Pancreas (tissue), 10 donors: ENCODE measurements around the gene NPHP1. TPM values are rescaled to one million over a fixed set of nuclear protein-coding genes. Genes with fewer than 3 reads are reported as not detected.

ENCODE experiments used
- ATAC-seq, 4 donors: fragments of 200-7000 bp; cut with Tn5 transposase; one replicate each; pipeline versions ENCODE4 v1.8.0 to v1.9.1; 2020; ENCODE audit warnings: mild to moderate bottlenecking in 4 of 4, moderate library complexity in 4 of 4
- DNase-seq, 6 donors: peaks; one replicate each; pipeline ENCODE4 v3.0.0-alpha.2; 2020
- FAIRE-seq: peaks from 2 replicates; lab custom pipeline; 2012; peaks lifted over from hg19 to GRCh38; lab: Jason Lieb, UNC
- H3K27ac ChIP-seq, 4 donors: fragments of 200-600 bp; sonication (generic); 1 replicate in 3 of 4; 2 replicates in 1 of 4; pipeline versions ENCODE4 v1.5.0 to v1.8.0; 2020
- H3K27me3 ChIP-seq, 4 donors: fragments of 200-600 bp; one replicate each; pipeline ENCODE4 v1.8.0; 2021
- H3K36me3 ChIP-seq, 3 donors: fragments of 200-600 bp; sonication (generic) in 1 of 3; one replicate each; pipeline versions ENCODE4 v1.5.0 to v1.8.0; 2020 to 2021
- H3K4me1 ChIP-seq, 3 donors: fragments of 200-600 bp; one replicate each; pipeline ENCODE4 v1.8.0; 2021
- H3K4me3 ChIP-seq, 4 donors: fragments of 200-600 bp; sonication (generic) in 2 of 4; one replicate each; pipeline versions ENCODE4 v1.5.0 to v1.8.0; 2020 to 2021
- H3K9me3 ChIP-seq, 4 donors: fragments of 200-600 bp; one replicate each; pipeline ENCODE4 v1.8.0; 2021
- WGBS, 2 donors: extraction: QIAGEN DNeasy Blood & Tissue Kit; methylation state at CpG; one replicate each; pipeline ENCODE4 v1.1.7; 2013; 5-methylcytosine and 5-hydroxymethylcytosine counted together
- intact Hi-C, 3 donors: fragments of 100-400 bp; cut with DNase I; formaldehyde crosslinking; loops; one replicate each; pipeline versions ENCODE4 v1.11.1 to v1.14.2; 2022
- polyA plus RNA-seq, 2 donors: library from polyadenylated mRNA; stranded (reverse); fragments of 200-250 nt; gene quantifications; one replicate each; pipeline ENCODE4 v1.2.3, GENCODE V29; 2013
- total RNA-seq, 6 donors: library from RNA; stranded (reverse); fragmentation: NEBNext Ultra II Directional in 4 of 6; extraction: Animal tissue kit (Norgen Biotek cat#: 25700) in 4 of 6; gene quantifications; one replicate each; pipeline versions ENCODE4 v1.2.1 to v1.2.4, GENCODE V29; 2021 to 2023
- TF ChIP-seq, protein P1 (sequence below), 4 donors: fragments of 200-600 bp; sonication (generic) in 3 of 4; IDR thresholded peaks; one replicate each; pipeline versions ENCODE4 v1.5.0 to v1.8.0; 2021; ENCODE audit warnings: antibody characterized with exemption in 4 of 4
- donor health status: healthy with polysubstance abuse.
- donor health status: DM: no; HTN: no; CAD: no; lungs with moderate emphysema.
- donor health status: DM: no; HTN: no; CAD: no.
- donor health status: control.
- donor health status: control.
- donor health status: Bipolar disorder and iron deficiency.
- donor health status: DM: yes; HTN: yes; CAD: no.
- donor health status: DM: no; HTN: no; CAD: no.
- donor health status: DM: no; HTN: no; CAD: no.
- donor health status: DM: yes; HTN: yes; CAD: no.

Gene NPHP1
- total and polyA plus RNA-seq, 8 donors, result 1.2 to 9.2 (median 2.5) TPM

GRCh38 chr2:110140401-110140800 is 64.4 kb downstream of the NPHP1 start:
- 85 to 88% methylated on average over 1 of the region's 1 CpG for WGBS, 2 donors
- TF ChIP-seq, protein P1, sequence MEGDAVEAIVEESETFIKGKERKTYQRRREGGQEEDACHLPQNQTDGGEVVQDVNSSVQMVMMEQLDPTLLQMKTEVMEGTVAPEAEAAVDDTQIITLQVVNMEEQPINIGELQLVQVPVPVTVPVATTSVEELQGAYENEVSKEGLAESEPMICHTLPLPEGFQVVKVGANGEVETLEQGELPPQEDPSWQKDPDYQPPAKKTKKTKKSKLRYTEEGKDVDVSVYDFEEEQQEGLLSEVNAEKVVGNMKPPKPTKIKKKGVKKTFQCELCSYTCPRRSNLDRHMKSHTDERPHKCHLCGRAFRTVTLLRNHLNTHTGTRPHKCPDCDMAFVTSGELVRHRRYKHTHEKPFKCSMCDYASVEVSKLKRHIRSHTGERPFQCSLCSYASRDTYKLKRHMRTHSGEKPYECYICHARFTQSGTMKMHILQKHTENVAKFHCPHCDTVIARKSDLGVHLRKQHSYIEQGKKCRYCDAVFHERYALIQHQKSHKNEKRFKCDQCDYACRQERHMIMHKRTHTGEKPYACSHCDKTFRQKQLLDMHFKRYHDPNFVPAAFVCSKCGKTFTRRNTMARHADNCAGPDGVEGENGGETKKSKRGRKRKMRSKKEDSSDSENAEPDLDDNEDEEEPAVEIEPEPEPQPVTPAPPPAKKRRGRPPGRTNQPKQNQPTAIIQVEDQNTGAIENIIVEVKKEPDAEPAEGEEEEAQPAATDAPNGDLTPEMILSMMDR (IDR thresholded peaks at IDR 0.05), result no peak
- H3K27me3 ChIP-seq, result no peaks in the 10 kb centered on the region
- FAIRE-seq, result no peak
- H3K4me3 ChIP-seq, result no peak overlapping the region
- no peak overlapping the region for H3K27ac ChIP-seq
- DNase-seq, result no peak
- ATAC-seq, result no peak
- H3K9me3 ChIP-seq, result no peaks in the 10 kb centered on the region
- no peaks in the 10 kb centered on the region for H3K4me1 ChIP-seq
- intact Hi-C loops, result no loop called here
- peaks cover 0 to 3% (median 0%) of the 10 kb centered on the region in 3 donors for H3K36me3 ChIP-seq

DNA sequence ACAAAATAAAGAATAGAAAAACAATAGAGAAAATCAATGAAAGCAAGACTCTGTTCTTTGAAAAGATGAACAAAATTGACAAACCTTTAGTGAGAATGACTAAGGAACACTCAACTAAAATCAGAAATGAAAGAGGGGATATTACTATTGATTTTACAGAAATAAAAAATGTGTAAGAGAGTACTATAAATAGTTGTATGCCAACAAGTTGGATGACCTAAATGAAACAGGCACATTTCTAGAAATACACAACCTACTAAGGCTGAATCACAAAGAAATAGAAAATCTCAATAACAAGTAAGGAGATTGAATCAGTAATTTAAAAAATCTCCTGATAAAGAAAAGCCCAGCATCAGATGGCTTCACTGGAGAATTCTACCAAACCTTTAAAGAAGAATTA is 70.8 kb downstream of the NPHP1 start:
- intact Hi-C loops, result no loop called here
- ATAC-seq, result no peak

GRCh38 chr2:110131166-110131565 is 73.6 kb downstream of the NPHP1 start:
- WGBS, 2 donors, result 59 to 67% methylated on average over 2 of the region's 2 CpGs
- intact Hi-C loops, result no loop called here
- Histone ChIP-seq H3K36me3 (no peaks in the 10 kb centered on the region), H3K4me1 (no peaks in the 10 kb centered on the region), H3K27ac (no peak overlapping the region), H3K4me3 (no peak overlapping the region), H3K9me3 (no peaks in the 10 kb centered on the region), H3K27me3 (no peaks in the 10 kb centered on the region)
- DNase-seq, result no peak
- ATAC-seq, result no peak
- TF ChIP-seq, protein P1 (IDR thresholded peaks at IDR 0.05), result no peak
- FAIRE-seq, result no peak

More for the DNA sequence above, 70.8 kb downstream of the NPHP1 start:
- TF ChIP-seq, protein P1 (IDR thresholded peaks at IDR 0.05), result no peak
- Histone ChIP-seq H3K27me3 (no peaks in the 10 kb centered on the region), H3K36me3 (no peaks in the 10 kb centered on the region), H3K9me3 (no peaks in the 10 kb centered on the region), H3K4me1 (no peaks in the 10 kb centered on the region), H3K4me3 (no peak overlapping the region), H3K27ac (no peak overlapping the region)
- DNase-seq (no peak), FAIRE-seq (no peak)

DNA sequence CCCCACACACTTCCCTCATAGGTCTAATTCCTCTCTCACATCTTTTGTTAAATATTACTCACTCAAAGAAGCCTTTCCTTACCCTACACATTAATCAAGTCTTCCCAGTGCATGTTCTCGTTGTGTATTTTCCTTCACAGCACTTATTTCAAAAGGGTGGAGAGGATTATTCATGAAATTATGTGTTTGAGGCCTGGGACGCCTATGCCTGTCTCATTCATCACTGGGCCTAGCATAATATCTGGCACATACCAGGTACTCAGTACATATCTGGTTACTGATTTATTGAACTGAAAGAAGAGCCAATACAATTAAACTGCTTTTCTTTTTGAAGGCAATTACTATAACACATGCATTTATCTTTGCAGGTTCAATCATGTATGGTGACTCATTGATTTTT is 74.1 kb downstream of the NPHP1 start:
- Histone ChIP-seq H3K27ac (no peak overlapping the region), H3K9me3 (no peaks in the 10 kb centered on the region), H3K4me1 (no peaks in the 10 kb centered on the region), H3K36me3 (no peaks in the 10 kb centered on the region), H3K4me3 (no peak overlapping the region), H3K27me3 (no peaks in the 10 kb centered on the region)
- no peak for ATAC-seq
- TF ChIP-seq, protein P1 (IDR thresholded peaks at IDR 0.05), result no peak
- no peak for FAIRE-seq
- intact Hi-C loops, result no loop called here
- 52 to 53% methylated on average over 2 of the region's 2 CpGs for WGBS, 2 donors
- no peak for DNase-seq

- no peaks in the 10 kb centered on the region for H3K4me1 ChIP-seq
- DNase-seq, result no peak
- H3K9me3 ChIP-seq, result no peaks in the 10 kb centered on the region
- WGBS, 2 donors, result 67 to 68% methylated on average over 2 of the region's 2 CpGs
- TF ChIP-seq, protein P1 (IDR thresholded peaks at IDR 0.05), result no peak
- H3K27me3 ChIP-seq, result no peaks in the 10 kb centered on the region
- H3K4me3 ChIP-seq, result no peak overlapping the region
- no peak for FAIRE-seq
- ATAC-seq, result no peak
- H3K36me3 ChIP-seq, result no peaks in the 10 kb centered on the region
- no peak overlapping the region for H3K27ac ChIP-seq
- intact Hi-C loops, result no loop called here
These were observed 77.9 kb downstream of the NPHP1 start for GRCh38 chr2:110126906-110127305.
